Measurements from ENCODE around the gene ENTPD8. TPM values are rescaled to one million over a fixed set of nuclear protein-coding genes. Genes with fewer than 3 reads are reported as not detected.
A peak's percentile ranks its signal among the peaks of the same experiment; 100 is the strongest.

The ENTPD8 gene
- total RNA-seq, 1 experiment from 2014 or later, result 0.97 TPM

GRCh38 chr9:137436761-137437600 is 4.2 kb downstream of the ENTPD8 start:
- Mint-ChIP-seq H3K4me3 (ENCODE audit: low read depth, unreplicated experiment) (peak overlapping the region; percentile 34), H3K9me3 (ENCODE audit: low read depth, unreplicated experiment) (no peaks in the 10 kb centered on the region), H3K4me1 (ENCODE audit: low read depth, unreplicated experiment) (peaks cover 6% of the 10 kb centered on the region), H3K27me3 (ENCODE audit: unreplicated experiment) (no peaks in the 10 kb centered on the region), H3K36me3 (ENCODE audit: insufficient read depth, unreplicated experiment) (peaks cover 13% of the 10 kb centered on the region), H3K27ac (ENCODE audit: unreplicated experiment) (no peak overlapping the region)
- intact Hi-C loops (cut with micrococcal nuclease; ENCODE audit: unreplicated experiment), result no loop called here
- no TSS peak for BruUV-seq (replicated peaks)
- no peak for TF ChIP-seq CTCF (IDR thresholded peaks at IDR 0.05; ENCODE audit: unreplicated experiment)
- CTCF ChIA-PET, result no interaction called here
- DNase-seq, result no peak

DNA sequence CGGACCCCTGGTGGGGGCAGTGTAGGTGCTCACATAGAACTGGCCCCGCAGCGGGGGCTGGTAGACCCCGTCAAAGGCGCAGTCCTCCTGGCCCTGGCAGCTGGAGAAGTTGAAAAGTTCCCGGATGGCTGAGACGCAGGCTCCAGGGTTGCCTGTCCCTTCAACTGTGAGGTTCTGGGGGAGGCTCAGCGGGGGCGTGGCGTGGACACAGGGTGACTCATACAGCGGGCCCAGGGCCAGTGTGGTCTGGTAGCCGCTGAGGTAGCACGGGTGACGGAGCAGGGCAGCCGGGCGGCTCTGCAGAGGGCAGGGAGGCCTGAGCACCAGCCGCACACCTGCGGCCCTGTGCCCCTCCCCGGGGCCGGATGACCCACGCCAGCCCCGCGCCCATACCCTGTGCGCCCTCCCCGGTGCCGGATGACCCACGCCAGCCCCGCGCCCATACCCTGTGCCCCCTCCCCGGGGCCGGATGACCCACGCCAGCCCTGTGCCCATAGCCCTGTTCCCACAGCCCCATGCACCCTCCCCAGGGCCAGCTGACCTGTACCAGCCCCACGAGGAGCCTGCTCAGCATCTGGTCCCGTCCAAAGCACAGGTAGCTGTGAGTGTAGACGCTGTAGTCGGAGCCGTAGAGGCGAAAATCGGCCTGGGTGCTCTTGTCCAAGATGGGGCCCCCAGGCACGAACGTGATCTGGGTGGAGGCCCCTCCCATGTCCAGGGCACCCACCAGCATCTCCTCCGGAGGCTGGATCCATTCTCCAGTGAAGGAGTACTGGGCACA is 5.0 kb downstream of the ENTPD8 start:
- BruUV-seq (replicated peaks), result no TSS peak
- CTCF ChIA-PET, result no interaction called here

DNA sequence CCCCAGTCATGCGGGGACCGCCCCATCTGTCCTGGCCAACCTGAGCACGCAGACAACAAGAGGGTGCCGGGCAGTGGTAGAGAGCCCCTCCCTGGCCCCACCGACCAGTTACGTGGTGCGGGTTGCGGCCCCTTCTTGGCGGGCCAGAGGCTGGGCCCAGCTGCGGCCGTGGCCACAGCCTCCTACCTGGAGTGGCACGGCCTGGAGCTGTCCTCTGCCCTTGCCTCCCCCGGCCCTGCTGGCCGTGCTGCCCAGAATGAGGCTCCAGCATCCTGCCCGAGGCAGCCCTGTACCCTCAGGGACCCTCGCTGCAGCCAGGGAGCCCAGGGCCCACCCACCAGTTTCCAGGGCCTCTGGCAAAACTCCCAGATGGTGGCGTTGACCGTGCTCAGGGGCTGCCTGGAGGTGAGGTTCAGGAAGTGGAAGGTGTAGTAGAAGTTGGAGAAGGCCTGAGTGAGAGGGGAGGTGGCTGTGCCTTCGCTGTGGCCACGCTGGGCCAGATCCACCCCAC is 5.7 kb downstream of the ENTPD8 start:
- no peak for DNase-seq
- H3K4me1 Mint-ChIP-seq (ENCODE audit: low read depth, unreplicated experiment), result peaks cover 6% of the 10 kb centered on the region
- no peak overlapping the region for H3K27ac Mint-ChIP-seq (ENCODE audit: unreplicated experiment)
- no peaks in the 10 kb centered on the region for H3K27me3 Mint-ChIP-seq (ENCODE audit: unreplicated experiment)
- H3K9me3 Mint-ChIP-seq (ENCODE audit: low read depth, unreplicated experiment), result no peaks in the 10 kb centered on the region
- peaks cover 10% of the 10 kb centered on the region for H3K36me3 Mint-ChIP-seq (ENCODE audit: insufficient read depth, unreplicated experiment)
- intact Hi-C loops (cut with micrococcal nuclease; ENCODE audit: unreplicated experiment), result no loop called here
- CTCF ChIA-PET, result no interaction called here
- no peak for TF ChIP-seq CTCF (IDR thresholded peaks at IDR 0.05; ENCODE audit: unreplicated experiment)
- BruUV-seq (replicated peaks), result no TSS peak
- peak overlapping the region; percentile 34 for H3K4me3 Mint-ChIP-seq (ENCODE audit: low read depth, unreplicated experiment)

More for the DNA sequence above, 5.0 kb downstream of the ENTPD8 start:
- DNase-seq, result peak; percentile 89
- no peak overlapping the region for H3K27ac Mint-ChIP-seq (ENCODE audit: unreplicated experiment)
- no peaks in the 10 kb centered on the region for H3K27me3 Mint-ChIP-seq (ENCODE audit: unreplicated experiment)
- H3K9me3 Mint-ChIP-seq (ENCODE audit: low read depth, unreplicated experiment), result no peaks in the 10 kb centered on the region
- H3K36me3 Mint-ChIP-seq (ENCODE audit: insufficient read depth, unreplicated experiment), result peaks cover 10% of the 10 kb centered on the region
- peaks cover 6% of the 10 kb centered on the region for H3K4me1 Mint-ChIP-seq (ENCODE audit: low read depth, unreplicated experiment)
- no peak for TF ChIP-seq CTCF (IDR thresholded peaks at IDR 0.05; ENCODE audit: unreplicated experiment)
- intact Hi-C loops (cut with micrococcal nuclease; ENCODE audit: unreplicated experiment), result no loop called here
- peak overlapping the region; percentile 34 for H3K4me3 Mint-ChIP-seq (ENCODE audit: low read depth, unreplicated experiment)

GRCh38 chr9:137434498-137435380 is 6.4 kb downstream of the ENTPD8 start:
- peaks cover 10% of the 10 kb centered on the region for H3K36me3 Mint-ChIP-seq (ENCODE audit: insufficient read depth, unreplicated experiment)
- BruUV-seq (replicated peaks), result no TSS peak
- intact Hi-C loops (cut with micrococcal nuclease; ENCODE audit: unreplicated experiment), result no loop called here
- peaks cover 6% of the 10 kb centered on the region for H3K4me1 Mint-ChIP-seq (ENCODE audit: low read depth, unreplicated experiment)
- H3K4me3 Mint-ChIP-seq (ENCODE audit: low read depth, unreplicated experiment), result no peak overlapping the region
- DNase-seq, result no peak
- H3K27me3 Mint-ChIP-seq (ENCODE audit: unreplicated experiment), result no peaks in the 10 kb centered on the region
- CTCF ChIA-PET, result interaction anchor here (0.6 kb wide), 1 partner anchor 57 kb away, joined by 5 read pairs; no protein-coding TSS in a partner anchor
- H3K9me3 Mint-ChIP-seq (ENCODE audit: low read depth, unreplicated experiment), result no peaks in the 10 kb centered on the region
- TF ChIP-seq CTCF (IDR thresholded peaks at IDR 0.05; ENCODE audit: unreplicated experiment), result no peak
- H3K27ac Mint-ChIP-seq (ENCODE audit: unreplicated experiment), result no peak overlapping the region
